HEK293T (cell line): ENCODE measurements around the gene PDGFA.
"Not testable (repeated sequence)": the region's sequence is repeated elsewhere in the genome, so short reads cannot be mapped to it uniquely, and the experiment has no call there.

Experiments
- ARNT ChIP-seq: fragments of 450-650 bp; IDR thresholded peaks from 2 replicates; pipeline ENCODE4 v1.6.1; 2017; ENCODE audit warnings: mild to moderate bottlenecking
- BHLHE40 ChIP-seq: fragments of 450-650 bp; IDR thresholded peaks from 2 replicates; pipeline ENCODE4 v1.6.1; 2016; ENCODE audit warnings: mild to moderate bottlenecking, moderate library complexity, borderline replicate concordance
- FOXA1 ChIP-seq: fragments of 450-650 bp; IDR thresholded peaks from 2 replicates; pipeline ENCODE4 v1.6.1; 2016; ENCODE audit warnings: mild to moderate bottlenecking
- FOXK2 ChIP-seq: fragments of 450-650 bp; IDR thresholded peaks from 2 replicates; pipeline ENCODE4 v1.6.1; 2016; ENCODE audit warnings: mild to moderate bottlenecking
- SP1 ChIP-seq: fragments of 450-650 bp; IDR thresholded peaks from 2 replicates; pipeline ENCODE4 v1.6.1; 2017
- TARDBP ChIP-seq: fragments of 450-650 bp; IDR thresholded peaks from 2 replicates; pipeline ENCODE4 v1.6.1; 2016

DNA sequence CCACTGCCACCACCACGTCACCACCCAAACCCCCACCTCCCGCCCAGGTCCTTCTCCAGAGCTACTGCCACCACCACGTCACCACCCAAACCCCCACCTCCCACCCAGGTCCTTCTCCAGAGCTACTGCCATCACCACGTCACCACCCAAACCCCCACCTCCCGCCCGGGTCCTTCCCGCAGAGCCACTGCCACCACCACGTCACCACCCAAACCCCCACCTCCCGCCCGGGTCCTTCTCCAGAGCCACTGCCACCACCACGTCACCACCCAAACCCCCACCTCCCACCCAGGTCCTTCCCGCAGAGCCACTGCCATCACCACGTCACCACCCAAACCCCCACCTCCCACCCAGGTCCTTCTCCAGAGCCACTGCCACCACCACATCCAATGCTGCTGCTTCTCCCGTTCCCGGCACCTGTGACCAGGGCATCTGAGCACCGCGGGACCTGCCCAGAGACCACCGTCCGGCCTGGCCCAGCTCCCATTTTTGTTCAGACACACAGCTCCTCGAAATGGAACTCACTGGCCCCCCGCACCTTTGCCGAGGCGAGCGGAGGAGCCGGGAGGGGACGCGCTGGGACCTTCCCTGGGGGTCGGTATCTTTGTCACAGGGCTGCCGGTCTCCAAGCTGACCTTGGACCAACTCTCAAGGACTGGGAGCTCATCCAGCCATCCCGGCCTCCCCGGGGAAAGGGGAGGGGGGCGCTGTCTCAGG, 32.7 kb upstream of the PDGFA start:
- TF ChIP-seq SP1, TARDBP, BHLHE40, FOXA1, FOXK2, ARNT: not testable (repeated sequence)
